Mesodermal cell (in vitro differentiated cells): ENCODE data around the gene ARPC1A.
A peak's percentile ranks its signal among the peaks of the same experiment; 100 is the strongest.
"Not testable (repeated sequence)": the region's sequence is repeated elsewhere in the genome, so short reads cannot be mapped to it uniquely, and the experiment has no call there.

Experiments used
- H3K27ac ChIP-seq: 2 replicates; pipeline ENCODE4 v1.7.0; 2013; ENCODE audit warnings: mild to moderate bottlenecking, low read depth, low read length, moderate library complexity; ENCODE audit not compliant: severe bottlenecking
- H3K36me3 ChIP-seq: 2 replicates; pipeline ENCODE4 v1.7.1; 2013; ENCODE audit warnings: mild to moderate bottlenecking, low read length, moderate library complexity; ENCODE audit not compliant: control insufficient read depth, insufficient read depth
- H3K4me1 ChIP-seq: one replicate; pipeline ENCODE4 v1.7.1; 2013; ENCODE audit warnings: mild to moderate bottlenecking, low read length; ENCODE audit not compliant: insufficient read depth, control insufficient read depth, poor library complexity, severe bottlenecking
- H3K4me3 ChIP-seq: 2 replicates; pipeline ENCODE4 v1.7.0; 2013; ENCODE audit warnings: low read length, control low read depth, mild to moderate bottlenecking; ENCODE audit not compliant: insufficient read depth, poor library complexity, severe bottlenecking; ENCODE audit errors: extremely low read depth
- H3K9me3 ChIP-seq: 2 replicates; pipeline ENCODE4 v1.7.1; 2013; ENCODE audit warnings: mild to moderate bottlenecking, low read length, moderate library complexity; ENCODE audit not compliant: control insufficient read depth
- WGBS, 2 experiments: methylation state at CpG; one replicate each; pipeline ENCODE4 v1.1.5; 2013; ENCODE audit warnings: missing lambda C conversion rate in 2 of 2; ENCODE audit not compliant: insufficient coverage in 2 of 2; 5-methylcytosine and 5-hydroxymethylcytosine counted together

Gene ARPC1A

DNA sequence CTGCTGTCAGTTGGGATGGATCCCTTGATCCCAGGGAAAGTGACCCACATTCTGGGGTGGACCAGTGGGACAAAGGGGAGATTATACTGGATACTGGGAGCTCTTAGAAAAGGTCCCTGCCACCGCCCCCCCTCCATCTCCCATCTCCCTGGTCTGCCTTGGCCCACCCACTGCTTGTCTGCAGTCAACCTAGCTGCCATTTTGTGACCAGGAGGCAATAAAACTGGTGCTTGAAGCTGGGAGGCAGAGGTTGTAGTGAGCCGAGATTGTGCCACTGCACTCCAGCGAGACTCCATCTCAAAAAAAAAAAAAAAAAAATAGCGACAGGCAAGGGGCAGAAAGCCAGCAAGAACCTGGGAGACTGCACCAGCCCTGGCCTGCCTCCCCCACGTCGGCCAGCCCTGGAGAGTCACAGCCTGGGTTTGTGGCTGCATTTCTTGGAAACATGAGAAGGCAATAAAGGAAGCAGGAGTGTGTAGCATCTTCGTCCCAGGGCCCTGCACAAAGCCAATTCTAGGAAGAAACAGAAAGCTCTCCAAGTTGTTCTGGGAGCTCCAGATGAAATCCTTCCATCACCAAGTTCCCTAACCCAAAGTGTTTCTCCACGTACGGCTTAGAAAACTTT is 44.2 kb downstream of the ARPC1A start:
- no peak overlapping the region for H3K27ac ChIP-seq
- peaks cover 23% of the 10 kb centered on the region for H3K36me3 ChIP-seq
- H3K9me3 ChIP-seq: no peaks in the 10 kb centered on the region
- 86 to 88% methylated on average over 7 to 8 of the region's 9 CpGs for WGBS, 2 experiments
- no peak overlapping the region for H3K4me3 ChIP-seq
- H3K4me1 ChIP-seq: peaks cover 17% of the 10 kb centered on the region

DNA sequence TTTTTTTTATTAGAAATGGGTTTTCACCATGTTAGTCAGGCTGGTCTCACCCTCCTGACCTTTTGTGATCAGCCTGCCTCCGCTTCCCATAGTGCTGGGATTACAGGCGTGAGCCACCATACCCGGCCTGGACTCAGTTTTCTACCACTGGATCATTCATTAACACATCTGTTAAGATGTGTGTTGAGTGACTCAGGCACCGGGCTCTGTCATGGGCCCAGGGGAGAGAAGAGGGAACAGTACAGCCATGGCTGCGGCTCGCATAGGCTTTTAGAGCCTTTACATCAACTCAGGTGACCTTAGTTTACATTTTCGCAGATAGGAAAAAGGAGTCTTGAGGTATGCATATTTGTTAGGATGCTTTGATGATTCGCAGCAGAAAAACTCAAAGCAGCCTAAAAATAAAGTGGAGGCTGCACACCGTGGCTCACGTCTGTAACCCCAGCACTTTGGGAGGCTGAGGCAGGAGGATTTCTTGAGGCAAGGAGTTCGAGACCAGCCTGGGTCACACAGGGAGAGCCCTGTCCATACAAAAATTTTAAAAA is 45.8 kb downstream of the ARPC1A start:
- peaks cover 17% of the 10 kb centered on the region for H3K4me1 ChIP-seq
- H3K9me3 ChIP-seq: no peaks in the 10 kb centered on the region
- WGBS, 2 experiments: 94 to 99% methylated on average over 5 to 8 of the region's 11 CpGs
- H3K36me3 ChIP-seq: peaks cover 12% of the 10 kb centered on the region
- no peak overlapping the region for H3K27ac ChIP-seq
- no peak overlapping the region for H3K4me3 ChIP-seq

DNA sequence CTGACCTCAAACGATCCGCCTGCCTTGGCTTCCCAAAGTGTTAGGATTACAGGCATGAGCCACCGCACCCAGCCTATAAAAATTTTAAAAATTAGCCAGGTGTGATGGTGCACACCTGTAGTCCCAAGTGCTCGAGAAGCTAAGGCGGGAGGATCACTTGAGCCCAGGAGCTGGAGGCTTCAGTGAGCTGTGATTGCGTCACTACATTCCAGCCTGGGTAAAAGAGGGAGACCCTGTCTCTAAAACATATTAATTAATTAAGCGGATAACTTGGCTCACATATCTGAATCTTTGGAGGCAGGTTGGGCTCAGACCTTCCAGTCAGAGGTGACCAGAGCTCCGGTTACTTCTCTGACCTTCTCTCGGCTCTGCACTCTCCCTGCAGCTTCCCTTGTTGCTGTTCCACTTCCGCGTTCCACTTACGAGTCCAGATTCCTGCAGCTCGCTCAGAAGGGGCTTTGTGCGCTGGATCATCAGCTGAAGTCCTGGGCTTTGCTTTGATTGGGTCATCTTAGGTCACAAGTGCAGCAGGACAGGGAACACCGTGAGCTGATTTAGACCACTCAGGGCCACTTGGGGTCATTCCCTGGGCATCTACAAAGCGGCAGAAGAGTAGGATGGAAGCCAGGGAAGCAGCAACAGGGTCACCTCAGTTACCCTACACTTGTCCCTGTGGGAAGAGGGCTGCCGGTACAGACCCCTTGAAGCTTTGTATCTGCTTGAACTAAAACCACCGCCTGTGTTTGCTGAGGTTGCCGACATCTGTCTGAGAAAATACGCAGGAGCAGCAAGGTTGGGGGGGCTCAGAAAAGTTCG is 46.8 kb downstream of the ARPC1A start:
- peak overlapping the region; percentile 23 for H3K27ac ChIP-seq
- peaks cover 11% of the 10 kb centered on the region for H3K36me3 ChIP-seq
- H3K4me1 ChIP-seq: peaks cover 17% of the 10 kb centered on the region
- H3K4me3 ChIP-seq: no peak overlapping the region
- no peaks in the 10 kb centered on the region for H3K9me3 ChIP-seq
- 85 to 89% methylated on average over 18 of the region's 21 CpGs for WGBS, 2 experiments

DNA sequence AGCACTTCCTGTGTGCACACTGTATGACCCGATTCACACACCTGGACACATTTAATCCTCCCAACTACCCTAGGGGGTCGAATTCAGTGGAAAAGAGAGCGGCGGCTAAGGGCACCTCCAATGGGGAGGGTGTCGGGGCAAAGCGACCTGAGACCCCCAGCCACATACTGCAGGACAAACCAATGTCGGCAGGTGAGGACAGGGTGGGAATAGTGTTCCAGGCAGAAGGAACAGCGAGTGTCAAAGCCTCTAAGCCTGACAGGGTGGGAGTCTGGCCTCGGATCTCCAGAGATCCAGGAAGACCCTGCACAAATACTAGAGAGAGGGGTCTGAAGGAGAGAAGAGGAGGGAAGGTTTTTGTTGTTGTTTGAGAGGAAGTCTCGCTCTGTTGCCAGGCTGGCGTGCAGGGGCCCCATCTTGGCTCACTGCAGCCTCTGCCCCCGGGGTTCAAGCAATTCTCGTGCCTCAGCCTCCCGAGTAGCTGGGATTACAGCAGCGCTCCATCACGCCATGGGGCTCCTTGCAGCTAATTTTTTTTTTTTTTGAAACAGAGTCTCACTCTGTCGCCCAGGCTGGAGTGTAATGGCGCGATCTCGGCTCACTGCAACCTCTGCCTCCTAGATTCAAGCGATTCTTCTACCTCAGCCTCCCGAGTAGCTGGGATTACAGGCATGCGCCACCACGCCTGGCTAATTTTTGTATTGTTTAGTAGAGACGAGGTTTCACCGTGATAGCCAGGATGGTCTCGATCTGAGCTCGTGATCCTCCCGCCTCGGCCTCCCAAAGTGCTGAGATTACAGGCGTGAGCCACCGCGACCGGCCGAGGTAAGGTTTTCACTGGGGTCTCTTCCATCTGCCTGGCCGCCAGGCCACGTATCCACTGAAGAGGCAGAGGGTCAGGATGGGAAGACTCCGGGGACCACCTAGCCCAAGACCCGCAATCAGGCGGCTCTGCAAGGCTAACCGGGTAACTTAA is 47.7 kb downstream of the ARPC1A start:
- Histone ChIP-seq H3K27ac (no peak overlapping the region), H3K9me3 (no peaks in the 10 kb centered on the region), H3K4me1 (peaks cover 17% of the 10 kb centered on the region), H3K36me3 (peaks cover 20% of the 10 kb centered on the region), H3K4me3 (peak overlapping the region; percentile 72)
- 88 to 89% methylated on average over 26 to 34 of the region's 41 CpGs for WGBS, 2 experiments

DNA sequence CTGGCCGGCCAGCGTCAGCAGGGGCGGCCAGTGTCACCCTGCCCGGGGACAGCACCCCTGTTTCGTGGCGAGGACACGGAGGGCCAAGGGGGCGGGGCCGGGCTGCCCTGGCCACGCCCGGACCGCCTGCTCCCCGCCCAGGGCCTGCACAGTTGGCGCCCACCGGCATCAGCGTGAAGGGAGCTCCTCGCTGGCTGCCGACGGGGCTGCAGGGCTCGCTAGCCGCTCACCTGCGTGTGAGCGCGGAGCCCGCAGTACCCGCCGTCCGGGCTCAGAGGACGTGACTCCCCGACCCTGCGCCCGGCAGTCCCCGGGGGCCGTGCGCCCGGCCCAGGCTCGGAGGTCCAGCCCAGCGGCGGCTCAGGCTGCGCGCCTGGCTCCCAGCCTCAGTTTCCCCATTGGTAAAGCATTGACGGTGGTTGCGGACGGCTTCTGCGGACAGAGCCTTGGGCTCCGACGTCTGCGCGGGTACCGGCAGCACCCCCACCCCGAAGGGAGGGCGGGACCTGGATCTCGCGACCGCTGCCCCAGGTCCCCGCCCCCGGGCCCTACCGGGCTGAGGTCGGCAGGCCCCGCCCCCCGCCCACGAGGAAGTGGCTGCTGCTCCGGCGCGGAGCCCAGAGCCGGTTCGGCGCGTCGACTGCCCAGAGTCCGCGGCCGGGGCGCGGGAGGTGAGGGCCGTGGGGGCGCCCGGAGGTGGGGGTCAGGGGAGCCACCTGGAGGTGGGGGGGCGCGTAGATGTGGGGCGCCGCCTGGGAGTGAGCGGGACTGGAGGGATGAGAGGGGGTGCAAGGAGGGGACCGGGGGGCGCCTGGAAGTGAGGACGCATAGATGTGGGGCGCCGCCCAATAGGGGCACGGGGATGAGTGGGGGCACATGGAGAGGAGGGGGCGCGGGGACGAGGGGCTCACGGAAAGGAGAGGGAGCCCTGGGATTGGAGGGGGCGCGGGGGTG is 48.7 kb downstream of the ARPC1A start, which contains the start of gene ARPC1B:
ARPC1B (plus strand) TSS at position 620 of the 954 bp plus-strand sequence. CDS start 10,985 bp downstream, outside the sequence.
- H3K4me3 ChIP-seq: peak within 1 kb of the TSS; percentile 72
- H3K4me1 ChIP-seq: peaks cover 21% of the 10 kb centered on the region
- H3K9me3 ChIP-seq: no peaks in the 10 kb centered on the region
- H3K36me3 ChIP-seq: peaks cover 22% of the 10 kb centered on the region
- peak within 1 kb of the TSS; percentile 2 for H3K27ac ChIP-seq
- 1 to 2% methylated on average over 37 to 55 of the region's 95 CpGs for WGBS, 2 experiments

DNA sequence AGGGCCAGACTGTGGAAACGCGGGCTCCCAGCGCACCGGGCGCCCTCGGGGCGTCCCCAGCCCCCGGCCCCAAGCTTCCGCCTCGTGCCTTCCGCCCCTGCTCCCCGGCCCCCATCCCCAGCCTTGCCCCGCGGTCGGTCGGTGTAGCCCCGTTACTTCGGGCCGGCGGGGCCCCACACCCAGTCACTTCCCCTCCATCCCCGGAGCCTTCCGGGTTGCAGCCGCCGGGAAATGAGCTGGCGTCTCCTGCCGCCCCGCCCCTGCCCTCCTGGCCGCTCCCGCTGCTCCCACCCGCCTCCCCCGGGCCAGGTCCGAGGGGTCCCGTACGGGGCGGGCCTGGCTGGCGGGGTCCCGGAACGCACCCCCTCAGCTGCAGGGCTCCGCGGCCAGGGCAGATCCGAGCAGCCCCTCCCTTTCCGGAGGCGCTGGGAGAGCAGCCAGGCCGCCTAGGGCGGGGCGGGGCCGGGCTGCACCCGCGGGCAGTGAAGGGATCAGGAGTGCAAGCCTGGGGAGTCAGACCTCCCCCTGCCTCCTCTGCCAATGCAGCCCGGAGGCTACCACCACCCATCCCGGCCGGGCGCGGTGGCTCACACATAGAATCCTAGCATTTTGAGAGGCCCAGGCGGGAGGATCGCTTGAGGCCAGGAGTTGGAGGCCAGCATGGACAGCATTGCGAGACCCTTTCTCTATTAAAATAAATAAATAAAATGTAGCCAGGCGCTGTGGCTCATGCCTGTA is 49.5 kb downstream of the ARPC1A start:
- WGBS, 2 experiments: 2 to 5% methylated on average over 36 to 38 of the region's 58 CpGs
- H3K9me3 ChIP-seq: no peaks in the 10 kb centered on the region
- peak overlapping the region; percentile 72 for H3K4me3 ChIP-seq
- peaks cover 27% of the 10 kb centered on the region for H3K36me3 ChIP-seq
- H3K27ac ChIP-seq: peak overlapping the region; percentile 2
- peaks cover 29% of the 10 kb centered on the region for H3K4me1 ChIP-seq

DNA sequence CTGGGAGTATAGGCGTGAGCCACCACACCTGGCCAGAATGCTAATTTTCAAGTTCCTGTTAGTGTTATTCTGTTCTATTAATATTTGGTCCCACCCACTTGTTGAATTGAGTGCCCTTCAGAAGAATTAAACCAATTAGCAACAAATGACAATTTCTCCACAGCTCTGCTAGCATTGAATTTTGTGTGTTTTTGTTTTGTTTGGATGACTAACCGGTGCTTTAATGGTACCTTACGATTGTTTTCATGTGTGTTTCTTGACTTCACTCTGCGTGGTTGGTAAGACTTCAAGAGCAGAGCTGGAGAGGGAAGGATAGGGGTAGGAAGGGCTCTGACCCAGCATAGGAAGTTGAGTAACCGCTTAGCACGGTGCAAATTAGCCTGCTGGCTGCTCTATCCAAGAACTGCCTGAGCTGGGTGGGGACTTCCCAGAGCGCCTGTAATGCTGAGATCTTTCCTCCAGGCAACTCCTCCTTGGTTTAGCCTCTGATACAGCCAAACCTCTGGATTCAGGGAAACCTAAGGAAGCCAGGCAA is 53.4 kb downstream of the ARPC1A start:
- Histone ChIP-seq H3K4me3 (no peak overlapping the region), H3K27ac (peak overlapping the region; percentile 64), H3K4me1 (peaks cover 14% of the 10 kb centered on the region), H3K9me3 (no peaks in the 10 kb centered on the region), H3K36me3 (peaks cover 56% of the 10 kb centered on the region)
- 77 to 81% methylated on average over 5 to 6 of the region's 7 CpGs for WGBS, 2 experiments

DNA sequence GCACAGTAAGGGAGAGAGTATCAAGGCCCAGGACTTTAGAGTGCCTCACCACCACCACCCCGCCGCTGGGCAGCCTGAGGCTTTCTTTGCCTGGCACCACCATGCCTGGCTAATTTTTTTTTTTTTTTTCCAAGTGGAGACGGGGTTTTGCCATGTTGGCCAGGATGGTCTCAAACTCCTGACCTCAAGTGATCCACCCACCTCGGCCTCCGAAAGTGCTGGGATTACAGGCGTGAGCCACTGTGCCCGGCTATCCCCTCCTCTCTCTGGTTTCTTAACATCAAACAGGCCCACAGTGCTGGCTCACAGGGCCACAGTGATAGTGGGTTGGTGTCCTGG is 54.0 kb downstream of the ARPC1A start:
- Histone ChIP-seq H3K4me1 (peaks cover 14% of the 10 kb centered on the region), H3K27ac (peak overlapping the region; percentile 64), H3K36me3 (peaks cover 56% of the 10 kb centered on the region)
- 89 to 94% methylated on average over 5 of the region's 7 CpGs for WGBS, 2 experiments
- not testable (repeated sequence) for H3K4me3 ChIP-seq, H3K9me3 ChIP-seq
